GM23338 (cell line): ENCODE results near the gene GALNT9. TPM values are rescaled to one million over a fixed set of nuclear protein-coding genes. Genes with fewer than 3 reads are reported as not detected.

Experiments used
- ATAC-seq: fragments of 200-7000 bp; cut with Tn5 transposase; 3 replicates; pipeline ENCODE4 v1.9.1; 2020
- DNase-seq: peaks from one replicate; pipeline ENCODE4 v3.0.0-alpha.2; 2015; ENCODE audit warnings: low spot score
- H2AFZ ChIP-seq: fragments of 200-600 bp; sonication (generic); 2 replicates; pipeline ENCODE4 v1.8.0; 2016; ENCODE audit warnings: antibody characterized with exemption, mild to moderate bottlenecking, moderate library complexity
- H3F3A ChIP-seq: fragments of 200-600 bp; sonication (generic); replicated peaks from 2 replicates; pipeline ENCODE4 v1.8.0; 2017; ENCODE audit warnings: antibody characterized with exemption, mixed run types, low read depth
- H3K27ac ChIP-seq: fragments of 200-600 bp; sonication (generic); 2 replicates; pipeline ENCODE4 v1.6.1; 2016; ENCODE audit warnings: low read depth
- H3K27me3 ChIP-seq: fragments of 200-600 bp; sonication (generic); 2 replicates; pipeline ENCODE4 v1.8.0; 2016; ENCODE audit warnings: mild to moderate bottlenecking, mixed run types, moderate library complexity; ENCODE audit not compliant: insufficient read depth
- H3K36me3 ChIP-seq: fragments of 200-600 bp; sonication (generic); 2 replicates; pipeline ENCODE4 v1.8.0; 2016; ENCODE audit warnings: mild to moderate bottlenecking; ENCODE audit not compliant: insufficient read depth
- H3K4me1 ChIP-seq: fragments of 200-600 bp; sonication (generic); 2 replicates; pipeline ENCODE4 v1.8.0; 2016; ENCODE audit warnings: mild to moderate bottlenecking, moderate library complexity; ENCODE audit not compliant: insufficient read depth
- H3K4me2 ChIP-seq: fragments of 200-600 bp; sonication (generic); 2 replicates; pipeline ENCODE4 v1.7.1; 2017; ENCODE audit warnings: mixed run types
- H3K4me3 ChIP-seq: fragments of 200-600 bp; sonication (generic); 2 replicates; pipeline ENCODE4 v1.6.1; 2016; ENCODE audit warnings: mixed run types
- H3K79me2 ChIP-seq: fragments of 200-600 bp; sonication (generic); replicated peaks from 2 replicates; pipeline ENCODE4 v1.8.0; 2017; ENCODE audit warnings: mild to moderate bottlenecking; ENCODE audit not compliant: insufficient read depth
- H3K9me2 ChIP-seq: fragments of 200-600 bp; sonication (generic); 2 replicates; pipeline ENCODE4 v1.8.0; 2017; ENCODE audit not compliant: insufficient read depth
- H4K20me1 ChIP-seq: fragments of 200-600 bp; sonication (generic); replicated peaks from 2 replicates; pipeline ENCODE4 v1.8.0; 2017; ENCODE audit warnings: mild to moderate bottlenecking; ENCODE audit not compliant: insufficient read depth
- H3K27ac Mint-ChIP-seq: 2 replicates; pipeline ENCODE4 v1.8.0; 2020; ENCODE audit warnings: inconsistent platforms, mild to moderate bottlenecking, moderate library complexity, mixed read lengths
- H3K27me3 Mint-ChIP-seq: 3 replicates; pipeline ENCODE4 v1.8.0; 2022; ENCODE audit warnings: low read depth, mild to moderate bottlenecking, moderate library complexity, mixed read lengths, inconsistent platforms; ENCODE audit not compliant: insufficient read depth, poor library complexity
- H3K36me3 Mint-ChIP-seq: 3 replicates; pipeline ENCODE4 v1.8.0; 2021; ENCODE audit warnings: low read depth, mild to moderate bottlenecking, inconsistent platforms, moderate library complexity, mixed read lengths
- H3K4me1 Mint-ChIP-seq: 3 replicates; pipeline ENCODE4 v1.8.0; 2020; ENCODE audit warnings: mild to moderate bottlenecking, inconsistent platforms, mixed read lengths
- H3K4me3 Mint-ChIP-seq: 3 replicates; pipeline ENCODE4 v1.8.0; 2021; ENCODE audit warnings: moderate library complexity, mild to moderate bottlenecking, inconsistent platforms, mixed read lengths
- H3K9me3 Mint-ChIP-seq: 3 replicates; pipeline ENCODE4 v1.8.0; 2020; ENCODE audit warnings: moderate library complexity, mild to moderate bottlenecking, inconsistent platforms, mixed read lengths
- CREB1 ChIP-seq: fragments of 250-450 bp; sonication (Bioruptor Pico); IDR thresholded peaks from 2 replicates; pipeline ENCODE4 v1.5.0; 2020; ENCODE audit warnings: low read depth, mild to moderate bottlenecking, moderate library complexity
- EZH2 ChIP-seq: fragments of 200-600 bp; sonication (generic); IDR thresholded peaks from one replicate; pipeline ENCODE4 v1.8.0; 2017; ENCODE audit warnings: antibody characterized with exemption, mild to moderate bottlenecking, low read depth; ENCODE audit not compliant: unreplicated experiment
- EZH2phosphoT487 ChIP-seq: fragments of 200-600 bp; sonication (generic); IDR thresholded peaks from one replicate; pipeline ENCODE4 v1.8.1; 2018; ENCODE audit warnings: antibody characterized with exemption; ENCODE audit not compliant: unreplicated experiment
- JUNB ChIP-seq: IDR thresholded peaks from one replicate; pipeline ENCODE4 v1.6.1; 2016; ENCODE audit warnings: antibody characterized with exemption; ENCODE audit not compliant: unreplicated experiment
- NANOG ChIP-seq: IDR thresholded peaks from 2 replicates; pipeline ENCODE4 v1.6.1; 2016; ENCODE audit warnings: antibody characterized with exemption, borderline replicate concordance
- POLR2AphosphoS5 ChIP-seq: IDR thresholded peaks from 2 replicates; pipeline ENCODE4 v1.6.1; 2016; ENCODE audit warnings: antibody characterized with exemption, low read depth
- STAT1 ChIP-seq: IDR thresholded peaks from one replicate; pipeline ENCODE4 v1.6.1; 2016; ENCODE audit warnings: antibody characterized with exemption; ENCODE audit not compliant: unreplicated experiment
- ZNF114 ChIP-seq: fragments of 250-450 bp; sonication (Bioruptor Pico); IDR thresholded peaks from 2 replicates; pipeline ENCODE4 v1.5.0; 2020; ENCODE audit warnings: mild to moderate bottlenecking, moderate library complexity
- ZNF331 ChIP-seq: fragments of 250-450 bp; sonication (Bioruptor Pico); IDR thresholded peaks from 2 replicates; pipeline ENCODE4 v1.5.0; 2020; ENCODE audit warnings: low read depth, mild to moderate bottlenecking, moderate library complexity
- polyA plus RNA-seq: library from polyadenylated mRNA; unstranded; fragments of >200 nt; fragmentation: Nextera tagmentation; extraction: Ambion mirVana; gene quantifications from 2 replicates; pipeline ENCODE4 v1.2.1, GENCODE V29; 2016
- total RNA-seq: library from RNA; depleted of rRNA; stranded (reverse); fragments of >200 nt; shearing (Covaris generic); gene quantifications from 2 replicates; pipeline ENCODE4 v1.2.3, GENCODE V29; 2014
- TF ChIP-seq, protein P1 (sequence below): fragments of 250-450 bp; sonication (Bioruptor Pico); IDR thresholded peaks from 2 replicates; pipeline ENCODE4 v1.5.0; 2020; ENCODE audit warnings: mild to moderate bottlenecking, moderate library complexity
- TF ChIP-seq, protein P2 (sequence below), 2 experiments: fragments of 200-600 bp in 1 of 2; sonication (generic) in 1 of 2; conservative IDR thresholded peaks; 2 replicates each; pipeline versions ENCODE4 v1.5.1 to v1.6.1; 2016 to 2017; ENCODE audit warnings: antibody characterized with exemption in 2 of 2, low read depth in 2 of 2, mild to moderate bottlenecking in 2 of 2, moderate library complexity in 1 of 2
- TF ChIP-seq, protein P3 (sequence below): IDR thresholded peaks from one replicate; pipeline ENCODE4 v1.6.1; 2018; ENCODE audit warnings: antibody characterized with exemption; ENCODE audit not compliant: unreplicated experiment
- TF ChIP-seq, protein P4 (sequence below): IDR thresholded peaks from 2 replicates; pipeline ENCODE4 v1.6.1; 2016; ENCODE audit warnings: antibody characterized with exemption

Gene GALNT9
- total and polyA plus RNA-seq, 2 experiments from 2014 or later, result 0.81 to 2.5 TPM

GRCh38 chr12:132227782-132228475 is 101.5 kb downstream of the GALNT9 start:
- no peaks in the 10 kb centered on the region for H3K9me2 ChIP-seq
- no peak overlapping the region for H3K4me2 ChIP-seq
- no peaks in the 10 kb centered on the region for H3K36me3 Mint-ChIP-seq
- no peak overlapping the region for H3K27ac Mint-ChIP-seq
- H3K4me1 Mint-ChIP-seq, result no peaks in the 10 kb centered on the region
- H3K36me3 ChIP-seq, result no peaks in the 10 kb centered on the region
- no peak overlapping the region for H2AFZ ChIP-seq
- no peaks in the 10 kb centered on the region for H3K27me3 Mint-ChIP-seq
- no peaks in the 10 kb centered on the region for H3F3A ChIP-seq
- no peak overlapping the region for H3K4me3 Mint-ChIP-seq
- ATAC-seq (no peak), DNase-seq (no peak)
- no peak overlapping the region for H3K4me3 ChIP-seq
- no peaks in the 10 kb centered on the region for H3K4me1 ChIP-seq
- no peak overlapping the region for H3K27ac ChIP-seq
- H3K27me3 ChIP-seq, result no peaks in the 10 kb centered on the region
- no peaks in the 10 kb centered on the region for H3K9me3 Mint-ChIP-seq
- no peaks in the 10 kb centered on the region for H4K20me1 ChIP-seq
- no peaks in the 10 kb centered on the region for H3K79me2 ChIP-seq
- TF ChIP-seq POLR2AphosphoS5 (no peak), EZH2phosphoT487 (no peak), EZH2 (no peak), NANOG (no peak), STAT1 (no peak), ZNF114 (CRISPR knock-in tag) (no peak), CREB1 (no peak), ZNF331 (CRISPR knock-in tag) (no peak), JUNB (no peak)
- TF ChIP-seq, protein P1, sequence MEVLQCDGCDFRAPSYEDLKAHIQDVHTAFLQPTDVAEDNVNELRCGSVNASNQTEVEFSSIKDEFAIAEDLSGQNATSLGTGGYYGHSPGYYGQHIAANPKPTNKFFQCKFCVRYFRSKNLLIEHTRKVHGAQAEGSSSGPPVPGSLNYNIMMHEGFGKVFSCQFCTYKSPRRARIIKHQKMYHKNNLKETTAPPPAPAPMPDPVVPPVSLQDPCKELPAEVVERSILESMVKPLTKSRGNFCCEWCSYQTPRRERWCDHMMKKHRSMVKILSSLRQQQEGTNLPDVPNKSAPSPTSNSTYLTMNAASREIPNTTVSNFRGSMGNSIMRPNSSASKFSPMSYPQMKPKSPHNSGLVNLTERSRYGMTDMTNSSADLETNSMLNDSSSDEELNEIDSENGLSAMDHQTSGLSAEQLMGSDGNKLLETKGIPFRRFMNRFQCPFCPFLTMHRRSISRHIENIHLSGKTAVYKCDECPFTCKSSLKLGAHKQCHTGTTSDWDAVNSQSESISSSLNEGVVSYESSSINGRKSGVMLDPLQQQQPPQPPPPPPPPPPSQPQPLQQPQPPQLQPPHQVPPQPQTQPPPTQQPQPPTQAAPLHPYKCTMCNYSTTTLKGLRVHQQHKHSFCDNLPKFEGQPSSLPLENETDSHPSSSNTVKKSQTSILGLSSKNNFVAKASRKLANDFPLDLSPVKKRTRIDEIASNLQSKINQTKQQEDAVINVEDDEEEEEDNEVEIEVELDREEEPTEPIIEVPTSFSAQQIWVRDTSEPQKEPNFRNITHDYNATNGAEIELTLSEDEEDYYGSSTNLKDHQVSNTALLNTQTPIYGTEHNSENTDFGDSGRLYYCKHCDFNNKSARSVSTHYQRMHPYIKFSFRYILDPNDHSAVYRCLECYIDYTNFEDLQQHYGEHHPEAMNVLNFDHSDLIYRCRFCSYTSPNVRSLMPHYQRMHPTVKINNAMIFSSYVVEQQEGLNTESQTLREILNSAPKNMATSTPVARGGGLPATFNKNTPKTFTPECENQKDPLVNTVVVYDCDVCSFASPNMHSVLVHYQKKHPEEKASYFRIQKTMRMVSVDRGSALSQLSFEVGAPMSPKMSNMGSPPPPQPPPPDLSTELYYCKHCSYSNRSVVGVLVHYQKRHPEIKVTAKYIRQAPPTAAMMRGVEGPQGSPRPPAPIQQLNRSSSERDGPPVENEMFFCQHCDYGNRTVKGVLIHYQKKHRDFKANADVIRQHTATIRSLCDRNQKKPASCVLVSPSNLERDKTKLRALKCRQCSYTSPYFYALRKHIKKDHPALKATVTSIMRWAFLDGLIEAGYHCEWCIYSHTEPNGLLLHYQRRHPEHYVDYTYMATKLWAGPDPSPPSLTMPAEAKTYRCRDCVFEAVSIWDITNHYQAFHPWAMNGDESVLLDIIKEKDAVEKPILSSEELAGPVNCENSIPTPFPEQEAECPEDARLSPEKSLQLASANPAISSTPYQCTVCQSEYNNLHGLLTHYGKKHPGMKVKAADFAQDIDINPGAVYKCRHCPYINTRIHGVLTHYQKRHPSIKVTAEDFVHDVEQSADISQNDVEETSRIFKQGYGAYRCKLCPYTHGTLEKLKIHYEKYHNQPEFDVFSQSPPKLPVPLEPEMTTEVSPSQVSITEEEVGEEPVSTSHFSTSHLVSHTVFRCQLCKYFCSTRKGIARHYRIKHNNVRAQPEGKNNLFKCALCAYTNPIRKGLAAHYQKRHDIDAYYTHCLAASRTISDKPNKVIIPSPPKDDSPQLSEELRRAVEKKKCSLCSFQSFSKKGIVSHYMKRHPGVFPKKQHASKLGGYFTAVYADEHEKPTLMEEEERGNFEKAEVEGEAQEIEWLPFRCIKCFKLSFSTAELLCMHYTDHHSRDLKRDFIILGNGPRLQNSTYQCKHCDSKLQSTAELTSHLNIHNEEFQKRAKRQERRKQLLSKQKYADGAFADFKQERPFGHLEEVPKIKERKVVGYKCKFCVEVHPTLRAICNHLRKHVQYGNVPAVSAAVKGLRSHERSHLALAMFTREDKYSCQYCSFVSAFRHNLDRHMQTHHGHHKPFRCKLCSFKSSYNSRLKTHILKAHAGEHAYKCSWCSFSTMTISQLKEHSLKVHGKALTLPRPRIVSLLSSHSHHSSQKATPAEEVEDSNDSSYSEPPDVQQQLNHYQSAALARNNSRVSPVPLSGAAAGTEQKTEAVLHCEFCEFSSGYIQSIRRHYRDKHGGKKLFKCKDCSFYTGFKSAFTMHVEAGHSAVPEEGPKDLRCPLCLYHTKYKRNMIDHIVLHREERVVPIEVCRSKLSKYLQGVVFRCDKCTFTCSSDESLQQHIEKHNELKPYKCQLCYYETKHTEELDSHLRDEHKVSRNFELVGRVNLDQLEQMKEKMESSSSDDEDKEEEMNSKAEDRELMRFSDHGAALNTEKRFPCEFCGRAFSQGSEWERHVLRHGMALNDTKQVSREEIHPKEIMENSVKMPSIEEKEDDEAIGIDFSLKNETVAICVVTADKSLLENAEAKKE (CRISPR knock-in tag), result no peak
- TF ChIP-seq, protein P2, sequence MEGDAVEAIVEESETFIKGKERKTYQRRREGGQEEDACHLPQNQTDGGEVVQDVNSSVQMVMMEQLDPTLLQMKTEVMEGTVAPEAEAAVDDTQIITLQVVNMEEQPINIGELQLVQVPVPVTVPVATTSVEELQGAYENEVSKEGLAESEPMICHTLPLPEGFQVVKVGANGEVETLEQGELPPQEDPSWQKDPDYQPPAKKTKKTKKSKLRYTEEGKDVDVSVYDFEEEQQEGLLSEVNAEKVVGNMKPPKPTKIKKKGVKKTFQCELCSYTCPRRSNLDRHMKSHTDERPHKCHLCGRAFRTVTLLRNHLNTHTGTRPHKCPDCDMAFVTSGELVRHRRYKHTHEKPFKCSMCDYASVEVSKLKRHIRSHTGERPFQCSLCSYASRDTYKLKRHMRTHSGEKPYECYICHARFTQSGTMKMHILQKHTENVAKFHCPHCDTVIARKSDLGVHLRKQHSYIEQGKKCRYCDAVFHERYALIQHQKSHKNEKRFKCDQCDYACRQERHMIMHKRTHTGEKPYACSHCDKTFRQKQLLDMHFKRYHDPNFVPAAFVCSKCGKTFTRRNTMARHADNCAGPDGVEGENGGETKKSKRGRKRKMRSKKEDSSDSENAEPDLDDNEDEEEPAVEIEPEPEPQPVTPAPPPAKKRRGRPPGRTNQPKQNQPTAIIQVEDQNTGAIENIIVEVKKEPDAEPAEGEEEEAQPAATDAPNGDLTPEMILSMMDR (conservative IDR thresholded peaks at IDR 0.05; ENCODE audit: low read depth in 2 of 2), result no peak
- TF ChIP-seq, protein P3, sequence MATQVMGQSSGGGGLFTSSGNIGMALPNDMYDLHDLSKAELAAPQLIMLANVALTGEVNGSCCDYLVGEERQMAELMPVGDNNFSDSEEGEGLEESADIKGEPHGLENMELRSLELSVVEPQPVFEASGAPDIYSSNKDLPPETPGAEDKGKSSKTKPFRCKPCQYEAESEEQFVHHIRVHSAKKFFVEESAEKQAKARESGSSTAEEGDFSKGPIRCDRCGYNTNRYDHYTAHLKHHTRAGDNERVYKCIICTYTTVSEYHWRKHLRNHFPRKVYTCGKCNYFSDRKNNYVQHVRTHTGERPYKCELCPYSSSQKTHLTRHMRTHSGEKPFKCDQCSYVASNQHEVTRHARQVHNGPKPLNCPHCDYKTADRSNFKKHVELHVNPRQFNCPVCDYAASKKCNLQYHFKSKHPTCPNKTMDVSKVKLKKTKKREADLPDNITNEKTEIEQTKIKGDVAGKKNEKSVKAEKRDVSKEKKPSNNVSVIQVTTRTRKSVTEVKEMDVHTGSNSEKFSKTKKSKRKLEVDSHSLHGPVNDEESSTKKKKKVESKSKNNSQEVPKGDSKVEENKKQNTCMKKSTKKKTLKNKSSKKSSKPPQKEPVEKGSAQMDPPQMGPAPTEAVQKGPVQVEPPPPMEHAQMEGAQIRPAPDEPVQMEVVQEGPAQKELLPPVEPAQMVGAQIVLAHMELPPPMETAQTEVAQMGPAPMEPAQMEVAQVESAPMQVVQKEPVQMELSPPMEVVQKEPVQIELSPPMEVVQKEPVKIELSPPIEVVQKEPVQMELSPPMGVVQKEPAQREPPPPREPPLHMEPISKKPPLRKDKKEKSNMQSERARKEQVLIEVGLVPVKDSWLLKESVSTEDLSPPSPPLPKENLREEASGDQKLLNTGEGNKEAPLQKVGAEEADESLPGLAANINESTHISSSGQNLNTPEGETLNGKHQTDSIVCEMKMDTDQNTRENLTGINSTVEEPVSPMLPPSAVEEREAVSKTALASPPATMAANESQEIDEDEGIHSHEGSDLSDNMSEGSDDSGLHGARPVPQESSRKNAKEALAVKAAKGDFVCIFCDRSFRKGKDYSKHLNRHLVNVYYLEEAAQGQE, result no peak
- TF ChIP-seq, protein P4, sequence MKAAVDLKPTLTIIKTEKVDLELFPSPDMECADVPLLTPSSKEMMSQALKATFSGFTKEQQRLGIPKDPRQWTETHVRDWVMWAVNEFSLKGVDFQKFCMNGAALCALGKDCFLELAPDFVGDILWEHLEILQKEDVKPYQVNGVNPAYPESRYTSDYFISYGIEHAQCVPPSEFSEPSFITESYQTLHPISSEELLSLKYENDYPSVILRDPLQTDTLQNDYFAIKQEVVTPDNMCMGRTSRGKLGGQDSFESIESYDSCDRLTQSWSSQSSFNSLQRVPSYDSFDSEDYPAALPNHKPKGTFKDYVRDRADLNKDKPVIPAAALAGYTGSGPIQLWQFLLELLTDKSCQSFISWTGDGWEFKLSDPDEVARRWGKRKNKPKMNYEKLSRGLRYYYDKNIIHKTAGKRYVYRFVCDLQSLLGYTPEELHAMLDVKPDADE, result no peak
